ENCODE results near the gene MAP3K4.
"Not testable (repeated sequence)": the region's sequence is repeated elsewhere in the genome, so short reads cannot be mapped to it uniquely, and the experiment has no call there.

MAP3K4 gene

GRCh38 chr6:160972594-160972993, 19.0 kb upstream of the MAP3K4 start:
- not testable (repeated sequence) for DNase-seq

GRCh38 chr6:160973311-160974250, 18.0 kb upstream of the MAP3K4 start:
- no peak for DNase-seq

- no peak for DNase-seq
These were observed 17.2 kb upstream of the MAP3K4 start for GRCh38 chr6:160974304-160974771.

- no peak for DNase-seq
These were observed 16.4 kb upstream of the MAP3K4 start for GRCh38 chr6:160975162-160975561.

GRCh38 chr6:160975961-160976360, 15.6 kb upstream of the MAP3K4 start:
- DNase-seq: not testable (repeated sequence)

GRCh38 chr6:160978141-160978901, 13.2 kb upstream of the MAP3K4 start:
- DNase-seq: no peak

GRCh38 chr6:160979061-160979708, 12.4 kb upstream of the MAP3K4 start:
- DNase-seq: no peak

GRCh38 chr6:160983377-160983948, 8.1 kb upstream of the MAP3K4 start:
- not testable (repeated sequence) for DNase-seq

- no peak for DNase-seq
These were observed 4.7 kb upstream of the MAP3K4 start for GRCh38 chr6:160986851-160987250.

GRCh38 chr6:160987265-160987664, 4.3 kb upstream of the MAP3K4 start:
- no peak for DNase-seq

- no peak for DNase-seq
These were observed 643 bp upstream of the MAP3K4 start for GRCh38 chr6:160990847-160991405.

- DNase-seq: peak; percentile 45
These were observed 751 bp downstream of the MAP3K4 start for GRCh38 chr6:160992061-160992979.

- no peak for DNase-seq
These were observed 1.4 kb downstream of the MAP3K4 start for GRCh38 chr6:160992980-160993314.

- no peak for DNase-seq
These were observed 3.7 kb downstream of the MAP3K4 start for GRCh38 chr6:160995271-160995670.

- DNase-seq: peak; percentile 24
These were observed 4.6 kb downstream of the MAP3K4 start for GRCh38 chr6:160996131-160996601.

GRCh38 chr6:160998217-160998616, 6.6 kb downstream of the MAP3K4 start:
- no peak for DNase-seq

GRCh38 chr6:160998766-160999165, 7.2 kb downstream of the MAP3K4 start:
- DNase-seq: no peak

GRCh38 chr6:160999516-160999915, 7.9 kb downstream of the MAP3K4 start:
- DNase-seq: no peak

GRCh38 chr6:161000632-161001031, 9.1 kb downstream of the MAP3K4 start:
- no peak for DNase-seq

GRCh38 chr6:161001421-161001820, 9.9 kb downstream of the MAP3K4 start:
- peak; percentile 9 for DNase-seq

GRCh38 chr6:161003336-161003735, 11.8 kb downstream of the MAP3K4 start:
- DNase-seq: peak; percentile 57
